ENCODE results near the gene TFF2.

DNA sequence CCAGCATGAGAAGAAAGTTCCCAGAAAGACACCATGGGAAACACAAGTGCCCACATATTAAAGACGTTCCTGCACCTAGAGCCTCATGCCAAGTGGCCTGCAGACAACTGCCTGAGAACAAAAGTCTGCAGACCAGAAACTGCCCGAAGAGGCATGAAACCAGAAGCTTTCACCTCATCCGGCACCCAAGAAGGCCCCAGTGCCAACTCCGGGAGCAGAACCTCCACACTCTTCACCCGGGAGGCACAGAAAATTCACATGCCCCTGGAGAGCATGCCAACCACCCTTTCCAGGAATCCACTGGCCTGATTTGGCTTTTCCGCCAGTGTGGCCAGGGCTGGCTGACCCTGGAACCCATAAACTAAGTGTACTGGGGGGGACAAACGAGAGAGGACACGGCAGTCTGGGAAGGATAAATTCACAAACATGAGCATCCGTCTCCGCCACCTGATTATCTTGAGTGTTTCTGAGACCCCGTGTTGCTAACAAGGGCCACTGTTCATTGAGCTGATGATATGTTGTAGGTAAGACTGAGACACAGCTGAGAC lies 6.8 kb downstream of the TFF2 start:
- TF ChIP-seq POLR2AphosphoS5 (IDR thresholded peaks at IDR 0.05; ENCODE audit: low read depth, low read length) (no peak), POU2F2 (IDR thresholded peaks at IDR 0.05; ENCODE audit: low read depth, low read length) (no peak)

All from GM12891 (cell line).